GM12878 (cell line): Measurements from ENCODE around the gene CACNA2D3.

Experiments
- CEBPB ChIP-seq, 2 experiments: fragments of 150-350 bp in 1 of 2; IDR thresholded peaks; 2 replicates each; pipeline ENCODE4 v1.6.1; 2012 to 2014; ENCODE audit warnings: low read depth in 2 of 2, low read length in 2 of 2, borderline replicate concordance in 1 of 2, inconsistent platforms in 1 of 2
- EP300 ChIP-seq, 2 experiments: fragments of 150-350 bp in 1 of 2; IDR thresholded peaks; 2 replicates each; pipeline ENCODE4 v1.6.1; 2011 to 2012; ENCODE audit warnings: low read depth in 2 of 2, low read length in 2 of 2, borderline replicate concordance in 1 of 2, improper control_type of control experiment in 1 of 2, inconsistent platforms in 1 of 2; ENCODE audit not compliant: control insufficient read depth in 1 of 2

GRCh38 chr3:54760201-54760600 lies 637.8 kb downstream of the CACNA2D3 start:
- TF ChIP-seq EP300 (IDR thresholded peaks at IDR 0.05; ENCODE audit: borderline replicate concordance in 1 of 2, control insufficient read depth in 1 of 2, low read depth in 2 of 2, low read length in 2 of 2): no peak
- no peak for TF ChIP-seq CEBPB (IDR thresholded peaks at IDR 0.05; ENCODE audit: borderline replicate concordance in 1 of 2, low read depth in 2 of 2, low read length in 2 of 2)
